IMR-90 (cell line): ENCODE results near the gene SLC26A2. TPM values are rescaled to one million over a fixed set of nuclear protein-coding genes. Genes with fewer than 3 reads are reported as not detected.

Experiments used
- ATAC-seq: fragments of 200-7000 bp; cut with Tn5 transposase; 2 replicates; pipeline ENCODE4 v1.9.1; 2020; ENCODE audit warnings: low read depth, mild to moderate bottlenecking, moderate library complexity
- BruUV-seq: library from RNA; stranded (reverse); fragments of 400-500 nt; replicated peaks from 2 replicates; lab custom pipeline; 2021; lab: Mats Ljungman, UMichigan
- CTCF ChIA-PET: fragments of 300-600 bp; formaldehyde crosslinking; extraction: SDS; loops from one replicate; lab custom pipeline; 2021; ENCODE audit warnings: antibody characterized with exemption; lab: Yijun Ruan, JAX
- POLR2A ChIA-PET: fragments of 300-600 bp; sonication (Branson Sonifier 250); formaldehyde crosslinking; loops from one replicate; lab custom pipeline; 2022; ENCODE audit warnings: antibody characterized with exemption; ENCODE audit not compliant: unreplicated experiment; lab: Charles Lee
- DNase-seq: peaks from one replicate; pipeline ENCODE4 v3.0.0; 2013
- H2AFZ ChIP-seq: replicated peaks from 2 replicates; pipeline ENCODE3; 2013; ENCODE audit warnings: low read length, mild to moderate bottlenecking; ENCODE audit not compliant: poor library complexity
- H2AK5ac ChIP-seq: 2 replicates; pipeline ENCODE4 v1.6.1; 2013; ENCODE audit warnings: low read depth, low read length, inconsistent platforms
- H2AK9ac ChIP-seq: replicated peaks from 2 replicates; pipeline ENCODE3; 2013; ENCODE audit warnings: mild to moderate bottlenecking, low read depth, low read length, moderate library complexity; ENCODE audit not compliant: poor library complexity
- H2BK120ac ChIP-seq: 2 replicates; pipeline ENCODE4 v1.6.1; 2013; ENCODE audit warnings: low read depth, low read length, inconsistent platforms
- H2BK15ac ChIP-seq: 3 replicates; pipeline ENCODE4 v1.6.1; 2013; ENCODE audit warnings: low read depth, low read length, inconsistent platforms
- H2BK20ac ChIP-seq: 2 replicates; pipeline ENCODE4 v1.6.1; 2013; ENCODE audit warnings: low read depth, mild to moderate bottlenecking, inconsistent platforms, low read length, moderate library complexity
- H2BK5ac ChIP-seq: 2 replicates; pipeline ENCODE4 v1.6.1; 2013; ENCODE audit warnings: mild to moderate bottlenecking, low read depth, low read length, inconsistent platforms; ENCODE audit not compliant: poor library complexity, severe bottlenecking
- H3K14ac ChIP-seq: replicated peaks from 2 replicates; pipeline ENCODE4 v1.6.1; 2013; ENCODE audit warnings: low read depth, low read length, inconsistent platforms
- H3K18ac ChIP-seq: 2 replicates; pipeline ENCODE4 v1.6.1; 2013; ENCODE audit warnings: low read depth, low read length, control low read depth
- H3K23ac ChIP-seq: 2 replicates; pipeline ENCODE4 v1.6.1; 2013; ENCODE audit warnings: low read depth, low read length, inconsistent platforms
- H3K27ac ChIP-seq: 2 replicates; pipeline ENCODE4 v1.5.1; 2013; ENCODE audit warnings: mild to moderate bottlenecking, control low read depth, low read length; ENCODE audit not compliant: insufficient read depth
- H3K27me3 ChIP-seq: 2 replicates; pipeline ENCODE4 v1.6.1; 2013; ENCODE audit warnings: low read length; ENCODE audit not compliant: control insufficient read depth, insufficient read depth
- H3K36me3 ChIP-seq: 2 replicates; pipeline ENCODE4 v1.6.1; 2013; ENCODE audit warnings: low read length, mixed read lengths; ENCODE audit not compliant: control insufficient read depth, insufficient read depth
- H3K4ac ChIP-seq: 2 replicates; pipeline ENCODE4 v1.6.1; 2013; ENCODE audit warnings: low read depth, low read length, inconsistent platforms
- H3K4me1 ChIP-seq: 2 replicates; pipeline ENCODE4 v1.6.1; 2013; ENCODE audit warnings: low read length, mixed read lengths; ENCODE audit not compliant: control insufficient read depth, insufficient read depth
- H3K4me2 ChIP-seq: 2 replicates; pipeline ENCODE4 v1.6.1; 2013; ENCODE audit warnings: low read depth, mild to moderate bottlenecking, control low read depth, low read length, moderate library complexity
- H3K4me3 ChIP-seq: 2 replicates; pipeline ENCODE4 v1.5.1; 2013; ENCODE audit warnings: low read depth, mild to moderate bottlenecking, control low read depth, low read length, moderate library complexity; ENCODE audit not compliant: insufficient read depth
- H3K56ac ChIP-seq: 2 replicates; pipeline ENCODE4 v1.6.1; 2013; ENCODE audit warnings: low read length, inconsistent platforms; ENCODE audit not compliant: insufficient read depth; ENCODE audit errors: extremely low read depth
- H3K79me1 ChIP-seq, 2 experiments: 2 replicates each; pipeline ENCODE4 v1.6.1; 2013; ENCODE audit warnings: low read length in 2 of 2, inconsistent platforms in 1 of 2, low read depth in 1 of 2
- H3K9ac ChIP-seq: 2 replicates; pipeline ENCODE4 v1.6.1; 2013; ENCODE audit warnings: low read depth, low read length, control low read depth
- H3K9me1 ChIP-seq: 2 replicates; pipeline ENCODE4 v1.6.1; 2013; ENCODE audit warnings: low read length, inconsistent platforms; ENCODE audit not compliant: insufficient read depth
- H3K9me3 ChIP-seq: 2 replicates; pipeline ENCODE4 v1.6.1; 2013; ENCODE audit warnings: low read length; ENCODE audit not compliant: control insufficient read depth, insufficient read depth
- H4K20me1 ChIP-seq: 2 replicates; pipeline ENCODE4 v1.6.1; 2013; ENCODE audit warnings: low read length, inconsistent platforms; ENCODE audit not compliant: insufficient read depth
- H4K5ac ChIP-seq: 2 replicates; pipeline ENCODE4 v1.6.1; 2013; ENCODE audit warnings: mild to moderate bottlenecking, low read depth, low read length, control low read depth
- H4K8ac ChIP-seq, 2 experiments: 2 replicates each; pipeline ENCODE4 v1.6.1; 2013; ENCODE audit warnings: low read depth in 2 of 2, low read length in 2 of 2, control low read depth in 1 of 2, inconsistent platforms in 1 of 2
- H4K91ac ChIP-seq: 2 replicates; pipeline ENCODE4 v1.6.1; 2013; ENCODE audit warnings: low read depth, low read length, inconsistent platforms; ENCODE audit not compliant: insufficient read depth
- BHLHE40 ChIP-seq: fragments of 150-350 bp; IDR thresholded peaks from 2 replicates; pipeline ENCODE4 v1.6.1; 2016; ENCODE audit warnings: mild to moderate bottlenecking, low read depth, low read length
- CEBPB ChIP-seq: IDR thresholded peaks from 2 replicates; pipeline ENCODE4 v1.6.1; 2012; ENCODE audit warnings: low read depth, low read length, improper control_type of control experiment
- CHD1 ChIP-seq: IDR thresholded peaks from 2 replicates; pipeline ENCODE4 v1.6.1; 2012; ENCODE audit warnings: low read depth, low read length, improper control_type of control experiment
- FOS ChIP-seq: fragments of 150-350 bp; IDR thresholded peaks from 2 replicates; pipeline ENCODE4 v1.6.1; 2016; ENCODE audit warnings: low read depth, low read length
- MAFK ChIP-seq: IDR thresholded peaks from 2 replicates; pipeline ENCODE4 v1.6.1; 2012; ENCODE audit warnings: low read depth, low read length, improper control_type of control experiment
- MAZ ChIP-seq: IDR thresholded peaks from 2 replicates; pipeline ENCODE4 v1.6.1; 2012; ENCODE audit warnings: low read depth, mild to moderate bottlenecking, low read length, improper control_type of control experiment, moderate library complexity, borderline replicate concordance
- MXI1 ChIP-seq: IDR thresholded peaks from 2 replicates; pipeline ENCODE4 v1.6.1; 2012; ENCODE audit warnings: low read depth, mild to moderate bottlenecking, low read length, moderate library complexity, borderline replicate concordance
- NFE2L2 ChIP-seq: fragments of 150-350 bp; IDR thresholded peaks from 2 replicates; pipeline ENCODE4 v1.6.1; 2016; ENCODE audit warnings: low read depth, mild to moderate bottlenecking, low read length
- POLR2A ChIP-seq: IDR thresholded peaks from 2 replicates; pipeline ENCODE4 v1.6.1; 2012; ENCODE audit warnings: mild to moderate bottlenecking, low read depth, low read length
- RAD21 ChIP-seq: IDR thresholded peaks from 2 replicates; pipeline ENCODE4 v1.6.1; 2012; ENCODE audit warnings: low read length, improper control_type of control experiment
- RCOR1 ChIP-seq: IDR thresholded peaks from 2 replicates; pipeline ENCODE4 v1.6.1; 2012; ENCODE audit warnings: mild to moderate bottlenecking, low read length, improper control_type of control experiment; ENCODE audit not compliant: insufficient replicate concordance
- RFX5 ChIP-seq: IDR thresholded peaks from 2 replicates; pipeline ENCODE4 v1.8.0; 2012; ENCODE audit warnings: low read depth, mild to moderate bottlenecking, low read length, moderate library complexity
- SMC3 ChIP-seq: fragments of 150-350 bp; IDR thresholded peaks from 2 replicates; pipeline ENCODE4 v1.6.1; 2016; ENCODE audit warnings: low read depth, mild to moderate bottlenecking, antibody characterized with exemption, low read length, moderate library complexity
- USF2 ChIP-seq: fragments of 150-350 bp; IDR thresholded peaks from 2 replicates; pipeline ENCODE4 v1.6.1; 2017; ENCODE audit warnings: mild to moderate bottlenecking, antibody characterized with exemption, low read length, low read depth
- WGBS, 2 experiments: methylation state at CpG; one replicate each; pipeline versions ENCODE4 v1.1.5 to v1.1.7; 2013; ENCODE audit warnings: missing lambda C conversion rate in 2 of 2; ENCODE audit not compliant: insufficient read length in 1 of 2; ENCODE audit errors: extremely low coverage in 2 of 2; 5-methylcytosine and 5-hydroxymethylcytosine counted together
- dilution Hi-C: fragments of 300-500 bp; cut with HindIII; formaldehyde crosslinking; loops from one replicate; pipeline ENCODE4 v1.14.3; 2018; ENCODE audit warnings: low sequenced_read_pairs; ENCODE audit not compliant: unreplicated experiment
- in situ Hi-C: fragments of 300-500 bp; cut with MboI; formaldehyde crosslinking; loops from 3 replicates; pipeline ENCODE4 v1.14.3; 2019; ENCODE audit warnings: low sequenced_read_pairs, inconsistent platforms, mixed read lengths
- intact Hi-C: fragments of 100-400 bp; cut with micrococcal nuclease; formaldehyde crosslinking; loops from 2 replicates; pipeline ENCODE4 v1.10.0; 2022
- polyA plus RNA-seq, 3 experiments: library from polyadenylated mRNA; depleted of rRNA; stranded (reverse); fragments of >200 nt; gene quantifications; 2 replicates each; pipeline ENCODE4 v1.2.3, GENCODE V29; 2012; ENCODE audit warnings: low replicate concordance in 1 of 3
- total RNA-seq: library from RNA; depleted of rRNA; stranded (reverse); fragments of >200 nt; gene quantifications from 2 replicates; pipeline ENCODE4 v1.2.3, GENCODE V29; 2012
- TF ChIP-seq, protein P1 (sequence below): fragments of 150-350 bp; IDR thresholded peaks from 2 replicates; pipeline ENCODE4 v1.6.1; 2016; ENCODE audit warnings: low read depth, mild to moderate bottlenecking, low read length, moderate library complexity, borderline replicate concordance
- TF ChIP-seq, protein P2 (sequence below): conservative IDR thresholded peaks from 2 replicates; pipeline ENCODE4 v1.5.1; 2012; ENCODE audit warnings: mild to moderate bottlenecking, low read depth, low read length, improper control_type of control experiment

SLC26A2 gene
- total and polyA plus RNA-seq, 2 of the 4 experiments (the other 2 are of a cell fraction) = 2.2 to 9.9 TPM

DNA sequence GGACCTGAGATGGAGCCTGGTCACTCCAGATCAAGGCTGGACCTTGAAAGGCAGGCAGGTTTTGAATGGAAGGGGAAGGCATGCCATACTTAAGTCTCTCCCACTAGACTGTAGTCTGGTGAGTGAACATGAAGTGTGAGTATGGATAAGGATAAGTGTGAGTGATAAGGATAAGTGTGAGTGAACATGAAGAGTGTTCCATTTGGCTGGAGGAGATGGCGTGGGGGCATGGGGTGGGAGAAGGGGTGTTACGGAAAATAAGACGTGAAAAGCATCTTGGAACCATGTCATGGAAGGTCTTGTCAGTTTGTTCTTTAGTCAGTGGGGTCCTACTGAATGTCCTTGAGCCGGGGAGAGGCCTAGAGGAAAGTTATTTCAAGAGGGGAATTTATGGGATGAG lies 72.8 kb downstream of the SLC26A2 start:
- no peak overlapping the region for H3K4ac ChIP-seq
- no peak overlapping the region for H3K27ac ChIP-seq
- no peak overlapping the region for H4K91ac ChIP-seq
- no peaks in the 10 kb centered on the region for H4K20me1 ChIP-seq
- intact Hi-C loops = loop anchor here (10.0 kb wide), 1 partner anchor 181 kb away; no protein-coding TSS in a partner anchor
- no peak overlapping the region for H3K9ac ChIP-seq
- ATAC-seq (no peak), DNase-seq (no peak)
- dilution Hi-C loops = no loop called here
- no peak overlapping the region for H2AFZ ChIP-seq
- H4K5ac ChIP-seq = no peak overlapping the region
- peaks cover 9% of the 10 kb centered on the region; the same call in 1 of the 2 replicates for H3K9me1 ChIP-seq
- H3K27me3 ChIP-seq = no peaks in the 10 kb centered on the region
- no peak overlapping the region for H3K18ac ChIP-seq
- ChIA-PET POLR2A (no interaction called here), CTCF (no interaction called here)
- H3K23ac ChIP-seq = no peak overlapping the region
- WGBS, 2 experiments = 82 to 100% methylated on average over 1 to 4 of the region's 4 CpGs
- H3K56ac ChIP-seq = no peak overlapping the region
- no peak overlapping the region for H4K8ac ChIP-seq
- H3K9me3 ChIP-seq = no peaks in the 10 kb centered on the region
- no peak overlapping the region for H2AK9ac ChIP-seq
- H2BK5ac ChIP-seq = no peak overlapping the region
- no TSS peak for BruUV-seq
- in situ Hi-C loops = no loop called here
- 0 out of 2 replicates have a peak, but pooled peaks cover 4% of the 10 kb centered on the region for H3K4me1 ChIP-seq
- H2BK120ac ChIP-seq = no peak overlapping the region
- H3K4me3 ChIP-seq = no peak overlapping the region
- no peak overlapping the region for H2AK5ac ChIP-seq
- no peak overlapping the region for H2BK20ac ChIP-seq
- H3K36me3 ChIP-seq = peaks cover 44% of the 10 kb centered on the region
- TF ChIP-seq CEBPB (no peak), MXI1 (no peak), BHLHE40 (no peak), RFX5 (no peak), POLR2A (no peak), NFE2L2 (no peak), FOS (no peak), MAFK (no peak), RCOR1 (no peak), USF2 (no peak), MAZ (no peak), SMC3 (no peak), CHD1 (no peak), RAD21 (no peak)
- TF ChIP-seq, protein P1, sequence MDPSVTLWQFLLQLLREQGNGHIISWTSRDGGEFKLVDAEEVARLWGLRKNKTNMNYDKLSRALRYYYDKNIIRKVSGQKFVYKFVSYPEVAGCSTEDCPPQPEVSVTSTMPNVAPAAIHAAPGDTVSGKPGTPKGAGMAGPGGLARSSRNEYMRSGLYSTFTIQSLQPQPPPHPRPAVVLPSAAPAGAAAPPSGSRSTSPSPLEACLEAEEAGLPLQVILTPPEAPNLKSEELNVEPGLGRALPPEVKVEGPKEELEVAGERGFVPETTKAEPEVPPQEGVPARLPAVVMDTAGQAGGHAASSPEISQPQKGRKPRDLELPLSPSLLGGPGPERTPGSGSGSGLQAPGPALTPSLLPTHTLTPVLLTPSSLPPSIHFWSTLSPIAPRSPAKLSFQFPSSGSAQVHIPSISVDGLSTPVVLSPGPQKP = no peak
- TF ChIP-seq, protein P2, sequence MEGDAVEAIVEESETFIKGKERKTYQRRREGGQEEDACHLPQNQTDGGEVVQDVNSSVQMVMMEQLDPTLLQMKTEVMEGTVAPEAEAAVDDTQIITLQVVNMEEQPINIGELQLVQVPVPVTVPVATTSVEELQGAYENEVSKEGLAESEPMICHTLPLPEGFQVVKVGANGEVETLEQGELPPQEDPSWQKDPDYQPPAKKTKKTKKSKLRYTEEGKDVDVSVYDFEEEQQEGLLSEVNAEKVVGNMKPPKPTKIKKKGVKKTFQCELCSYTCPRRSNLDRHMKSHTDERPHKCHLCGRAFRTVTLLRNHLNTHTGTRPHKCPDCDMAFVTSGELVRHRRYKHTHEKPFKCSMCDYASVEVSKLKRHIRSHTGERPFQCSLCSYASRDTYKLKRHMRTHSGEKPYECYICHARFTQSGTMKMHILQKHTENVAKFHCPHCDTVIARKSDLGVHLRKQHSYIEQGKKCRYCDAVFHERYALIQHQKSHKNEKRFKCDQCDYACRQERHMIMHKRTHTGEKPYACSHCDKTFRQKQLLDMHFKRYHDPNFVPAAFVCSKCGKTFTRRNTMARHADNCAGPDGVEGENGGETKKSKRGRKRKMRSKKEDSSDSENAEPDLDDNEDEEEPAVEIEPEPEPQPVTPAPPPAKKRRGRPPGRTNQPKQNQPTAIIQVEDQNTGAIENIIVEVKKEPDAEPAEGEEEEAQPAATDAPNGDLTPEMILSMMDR = no peak
- no peak overlapping the region for H2BK15ac ChIP-seq
- no peak overlapping the region for H3K4me2 ChIP-seq
- H3K79me1 ChIP-seq = peaks cover 3 to 53% of the 10 kb centered on the region in 2 experiments; a peak in 3 of 4 replicates
- no peak overlapping the region for H3K14ac ChIP-seq
